Left lung (tissue), 10 donors: ENCODE measurements around the gene GNAO1. TPM values are rescaled to one million over a fixed set of nuclear protein-coding genes. Genes with fewer than 3 reads are reported as not detected.

Source experiments
- ATAC-seq: fragments of 200-7000 bp; cut with Tn5 transposase; one replicate; pipeline ENCODE4 v1.9.1; 2020; ENCODE audit warnings: moderate library complexity
- DNase-seq, 4 donors: peaks; one replicate each; pipeline ENCODE4 v3.0.0-alpha.2; 2013 to 2020
- H3K27ac ChIP-seq, 2 donors: fragments of 200-600 bp; sonication (generic) in 1 of 2; one replicate each; pipeline versions ENCODE4 v1.5.0 to v1.8.0; 2020 to 2021
- H3K27me3 ChIP-seq, 2 donors: fragments of 200-600 bp; sonication (generic) in 1 of 2; one replicate each; pipeline versions ENCODE4 v1.5.0 to v1.8.0; 2020 to 2021
- H3K36me3 ChIP-seq, 2 donors: fragments of 200-600 bp; sonication (generic) in 1 of 2; one replicate each; pipeline versions ENCODE4 v1.5.0 to v1.8.0; 2020 to 2021
- H3K4me1 ChIP-seq, 2 donors: fragments of 200-600 bp; one replicate each; pipeline ENCODE4 v1.8.0; 2021
- H3K4me3 ChIP-seq, 2 donors: fragments of 200-600 bp; sonication (generic) in 1 of 2; one replicate each; pipeline versions ENCODE4 v1.5.0 to v1.8.0; 2020 to 2021; ENCODE audit warnings: mild to moderate bottlenecking in 1 of 2
- H3K9me3 ChIP-seq, 2 donors: fragments of 200-600 bp; sonication (generic) in 1 of 2; one replicate each; pipeline versions ENCODE4 v1.5.0 to v1.8.0; 2020 to 2021
- CTCF ChIP-seq, 2 donors: fragments of 200-600 bp; sonication (generic) in 1 of 2; IDR thresholded peaks; one replicate each; pipeline versions ENCODE4 v1.5.0 to v1.8.0; 2021; ENCODE audit warnings: antibody characterized with exemption in 2 of 2
- intact Hi-C, 2 donors: fragments of 100-400 bp; cut with DNase I; formaldehyde crosslinking; loops; one replicate each; pipeline versions ENCODE4 v1.11.2 to v1.14.2; 2022
- polyA plus RNA-seq, 6 donors: library from polyadenylated mRNA; unstranded; fragments of 120-200 nt; gene quantifications; one replicate each; pipeline ENCODE4 v1.2.1, GENCODE V29; 2013; ENCODE audit not compliant: insufficient read length in 6 of 6
- total RNA-seq, 2 donors: library from RNA; stranded (reverse); fragmentation: NEBNext Ultra II Directional; extraction: Animal tissue kit (Norgen Biotek cat#: 25700); gene quantifications; one replicate each; pipeline ENCODE4 v1.2.1, GENCODE V29; 2021
- donor health status: DM: no; HTN: yes; CAD: no.
- donor health status: DM: no; HTN: no; CAD: no.

The GNAO1 gene
- total and polyA plus RNA-seq, 8 donors, result 1.3 to 34.1 (median 22.2) TPM

DNA sequence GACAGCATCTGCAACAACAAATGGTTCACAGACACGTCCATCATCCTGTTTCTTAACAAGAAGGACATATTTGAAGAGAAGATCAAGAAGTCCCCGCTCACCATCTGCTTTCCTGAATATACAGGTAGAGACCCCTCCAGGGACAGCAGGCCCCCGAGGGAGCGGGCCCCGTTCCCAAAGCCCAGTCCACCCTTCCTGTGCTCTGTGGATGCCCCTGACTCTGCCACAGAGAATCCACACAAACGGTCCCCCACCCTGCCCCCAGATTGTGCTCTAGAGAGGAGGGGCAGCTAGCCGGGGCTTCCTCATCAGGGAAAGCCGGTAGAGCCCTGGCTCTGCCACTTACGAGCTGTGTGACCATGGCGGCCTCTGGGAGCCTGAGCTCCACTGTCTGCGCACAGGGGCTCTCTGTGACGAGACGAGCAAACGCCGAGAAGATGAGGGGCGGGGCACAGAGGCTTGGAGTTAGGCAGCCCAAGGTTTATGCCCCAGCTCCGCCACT is 149.6 kb downstream of the GNAO1 start:
- intact Hi-C loops, result no loop called here
- no peak for ATAC-seq

DNA sequence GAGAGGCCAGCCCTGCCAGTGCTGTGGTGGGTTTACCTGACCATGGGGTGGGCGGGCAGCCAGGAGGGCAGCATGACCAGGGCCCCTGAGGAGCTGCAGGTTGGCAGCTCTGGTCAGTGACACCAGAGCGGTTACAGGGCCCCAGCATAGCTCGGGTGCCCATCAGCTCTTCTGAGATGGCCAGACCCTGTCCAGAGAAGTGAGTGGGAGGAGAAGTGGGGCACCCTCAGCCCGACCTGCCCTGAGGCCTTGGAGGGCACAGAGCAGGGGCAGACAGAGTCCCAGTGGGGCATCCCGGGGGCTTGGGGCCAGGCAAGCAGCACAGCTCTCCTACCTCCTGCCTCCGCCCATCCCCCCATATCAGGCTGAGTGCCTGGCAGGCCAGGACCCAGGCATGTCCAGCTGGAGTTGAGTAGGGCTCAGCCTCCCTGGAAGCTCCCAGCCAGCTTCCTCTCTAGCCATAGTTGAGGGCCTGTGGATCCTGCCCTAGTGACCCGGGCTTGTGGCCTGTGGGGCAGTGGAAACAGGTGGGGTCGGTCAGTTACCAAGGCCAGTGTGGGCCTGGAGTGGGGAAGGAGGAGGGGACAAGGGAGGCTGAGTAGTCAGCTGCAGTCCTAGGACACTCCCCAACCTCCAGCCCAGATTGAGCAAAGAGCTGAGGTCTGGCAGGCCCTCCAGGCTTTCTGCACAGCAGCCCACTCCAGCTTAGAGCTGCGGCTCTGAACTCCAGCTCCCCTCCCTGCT is 150.5 kb downstream of the GNAO1 start:
- Histone ChIP-seq H3K27ac (no peak overlapping the region), H3K4me1 (no peaks in the 10 kb centered on the region), H3K27me3 (no peaks in the 10 kb centered on the region), H3K36me3 (no peaks in the 10 kb centered on the region), H3K4me3 (no peak overlapping the region), H3K9me3 (no peaks in the 10 kb centered on the region)
- peak in 1 of 4 donors; percentile 65 for DNase-seq
- no peak for ATAC-seq
- no peak for TF ChIP-seq CTCF (IDR thresholded peaks at IDR 0.05)
- intact Hi-C loops, result no loop called here

More for the DNA sequence above, 149.6 kb downstream of the GNAO1 start:
- DNase-seq, result peak in 1 of 4 donors; percentile 50
- H3K4me3 ChIP-seq, result no peak overlapping the region
- no peak for TF ChIP-seq CTCF (IDR thresholded peaks at IDR 0.05)
- no peaks in the 10 kb centered on the region for H3K9me3 ChIP-seq
- H3K27ac ChIP-seq, result no peak overlapping the region
- no peaks in the 10 kb centered on the region for H3K27me3 ChIP-seq
- H3K36me3 ChIP-seq, result no peaks in the 10 kb centered on the region
- no peaks in the 10 kb centered on the region for H3K4me1 ChIP-seq

DNA sequence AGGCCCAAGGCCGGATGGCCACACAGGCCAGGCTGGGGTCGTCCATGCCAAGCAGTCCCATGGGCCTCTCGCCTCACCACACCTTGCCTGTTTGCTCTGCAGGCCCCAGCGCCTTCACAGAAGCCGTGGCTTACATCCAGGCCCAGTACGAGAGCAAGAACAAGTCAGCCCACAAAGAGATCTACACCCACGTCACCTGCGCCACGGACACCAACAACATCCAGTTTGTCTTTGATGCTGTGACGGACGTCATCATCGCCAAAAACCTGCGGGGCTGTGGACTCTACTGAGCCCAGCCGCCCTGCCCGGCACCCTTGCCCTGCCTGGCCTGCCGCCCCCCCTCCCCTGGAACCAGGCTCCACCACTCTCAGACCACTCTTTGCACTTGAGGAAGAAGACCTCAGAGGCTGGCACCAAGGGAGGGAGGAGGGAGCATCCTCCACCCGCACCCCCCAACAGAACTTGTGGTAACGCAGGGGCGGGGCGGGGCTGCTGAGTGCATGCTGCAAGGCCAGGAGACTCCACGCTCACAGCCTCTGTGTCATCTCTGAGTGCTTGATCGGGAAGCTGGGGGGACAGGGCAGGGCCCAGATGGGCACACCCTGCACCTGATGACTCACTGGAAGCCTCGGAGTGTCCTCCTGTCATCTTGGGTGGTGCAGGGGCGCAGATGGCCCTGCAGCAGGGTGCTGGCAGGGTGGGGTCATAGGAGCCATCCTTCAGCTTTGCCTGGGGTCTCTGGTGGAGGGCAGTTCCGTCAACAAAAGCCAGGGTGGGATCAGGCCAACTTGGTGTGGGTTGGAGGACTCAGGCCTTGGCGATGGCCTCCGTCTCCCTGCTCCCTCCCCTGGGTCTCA is 152.6 kb downstream of the GNAO1 start:
- no peaks in the 10 kb centered on the region for H3K36me3 ChIP-seq
- H3K4me1 ChIP-seq, result no peaks in the 10 kb centered on the region
- H3K27ac ChIP-seq, result no peak overlapping the region
- H3K9me3 ChIP-seq, result no peaks in the 10 kb centered on the region
- TF ChIP-seq CTCF (IDR thresholded peaks at IDR 0.05), result no peak
- ATAC-seq, result no peak
- no peak overlapping the region for H3K4me3 ChIP-seq
- peak in 1 of 4 donors; percentile 61 for DNase-seq
- intact Hi-C loops, result no loop called here
- peaks cover 0 to 5% of the 10 kb centered on the region in 2 donors for H3K27me3 ChIP-seq

GRCh38 chr16:56344518-56345405 is 153.5 kb downstream of the GNAO1 start:
- ATAC-seq (peak; percentile 17), DNase-seq (peak in 1 of 4 donors; percentile 23)
- intact Hi-C loops, result no loop called here
- no peak overlapping the region for H3K4me3 ChIP-seq
- no peak for TF ChIP-seq CTCF (IDR thresholded peaks at IDR 0.05)
- H3K36me3 ChIP-seq, result no peaks in the 10 kb centered on the region
- H3K9me3 ChIP-seq, result no peaks in the 10 kb centered on the region
- no peaks in the 10 kb centered on the region for H3K4me1 ChIP-seq
- no peak overlapping the region for H3K27ac ChIP-seq
- H3K27me3 ChIP-seq, result peaks cover 0 to 5% of the 10 kb centered on the region in 2 donors
